HG02678 (cell line): Measurements from ENCODE around the gene CAPZA3.
"Not testable (repeated sequence)": the region's sequence is repeated elsewhere in the genome, so short reads cannot be mapped to it uniquely, and the experiment has no call there.

Experiments
- ATAC-seq: cut with Tn5 transposase; IDR thresholded peaks from one replicate; pipeline ENCODE4 v1.9.1; 2021; ENCODE audit warnings: mild to moderate bottlenecking, moderate library complexity; ENCODE audit not compliant: unreplicated experiment

Gene CAPZA3

GRCh38 chr12:18752947-18753346 is 15.0 kb downstream of the CAPZA3 start:
- ATAC-seq, result no peak

DNA sequence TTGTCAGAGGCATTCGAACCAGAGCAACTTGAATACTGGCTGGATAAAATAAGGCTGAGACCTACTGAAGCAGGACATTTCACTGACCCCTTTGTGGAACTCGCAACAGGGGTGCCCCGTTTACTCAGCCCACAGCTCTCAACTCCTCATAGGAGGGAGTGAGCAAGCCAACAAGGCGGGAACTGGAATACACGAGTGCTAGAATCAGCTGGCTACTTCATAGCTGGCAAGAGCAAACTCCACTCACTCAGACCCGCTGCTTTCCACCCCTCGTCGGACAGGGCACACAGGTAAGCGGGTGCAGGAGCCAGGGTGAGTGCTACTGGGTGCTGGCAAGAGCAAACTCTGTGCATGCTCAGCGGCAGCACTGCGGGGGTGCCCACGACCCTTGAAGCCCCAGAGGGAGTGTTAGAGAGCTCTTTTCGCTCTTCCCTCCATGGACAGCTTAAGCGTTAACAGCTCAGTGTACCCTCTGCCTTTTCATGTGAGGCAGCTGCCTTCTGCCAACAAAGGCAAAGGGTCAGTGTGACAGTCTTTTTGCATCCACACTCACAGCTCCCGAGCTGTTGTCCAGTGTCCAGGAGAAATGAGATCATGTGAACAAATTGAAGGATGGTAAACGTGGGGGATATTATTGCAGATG is 15.7 kb downstream of the CAPZA3 start:
- ATAC-seq, result no peak

- ATAC-seq, result no peak
Observed at GRCh38 chr12:18754124-18754707, 16.3 kb downstream of the CAPZA3 start.

GRCh38 chr12:18755341-18755740 is 17.4 kb downstream of the CAPZA3 start:
- ATAC-seq, result no peak

DNA sequence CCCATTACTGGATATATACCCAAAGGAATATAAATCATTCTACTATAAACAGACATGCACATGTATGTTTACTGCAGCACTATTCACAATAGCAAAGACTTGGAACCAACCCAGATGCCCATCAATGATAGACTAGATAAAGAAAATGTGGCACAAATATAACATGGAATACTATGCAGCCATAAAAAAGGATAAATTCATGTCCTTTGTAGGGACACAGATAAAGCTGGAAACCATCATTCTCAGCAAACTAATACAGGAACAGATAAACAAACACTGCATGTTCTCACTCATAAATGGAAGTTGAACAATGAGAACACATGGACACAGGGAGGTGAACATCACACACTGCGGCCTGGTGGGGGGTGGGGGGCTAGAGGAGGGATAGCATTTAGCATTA is 28.6 kb downstream of the CAPZA3 start:
- ATAC-seq, result not testable (repeated sequence)

- no peak for ATAC-seq
Observed at GRCh38 chr12:18782827-18783226, 44.9 kb downstream of the CAPZA3 start.

- not testable (repeated sequence) for ATAC-seq
Observed at GRCh38 chr12:18785465-18785864, 47.5 kb downstream of the CAPZA3 start.
